Spinal cord (tissue), 10 donors: Measurements from ENCODE around the gene FXYD2. TPM values are rescaled to one million over a fixed set of nuclear protein-coding genes. Genes with fewer than 3 reads are reported as not detected.

Experiments used
- DNase-seq, 6 donors: peaks; one replicate each; pipeline versions ENCODE4 v3.0.0 to v3.0.0-alpha.2; 2013 to 2015; ENCODE audit warnings: low spot score in 6 of 6, low read depth in 4 of 6
- H3K27ac ChIP-seq: one replicate; pipeline ENCODE4 v1.5.1; 2013; ENCODE audit warnings: low read depth, low read length, control low read depth
- H3K27me3 ChIP-seq: one replicate; pipeline ENCODE4 v1.6.1; 2013; ENCODE audit warnings: low read length; ENCODE audit not compliant: control insufficient read depth, insufficient read depth
- H3K36me3 ChIP-seq: one replicate; pipeline ENCODE4 v1.6.1; 2013; ENCODE audit warnings: low read length; ENCODE audit not compliant: control insufficient read depth, insufficient read depth
- H3K4me1 ChIP-seq: one replicate; pipeline ENCODE4 v1.6.1; 2013; ENCODE audit warnings: low read length; ENCODE audit not compliant: control insufficient read depth, insufficient read depth
- H3K4me3 ChIP-seq: one replicate; pipeline ENCODE4 v1.5.1; 2013; ENCODE audit warnings: low read depth, low read length, control low read depth
- H3K9me3 ChIP-seq: one replicate; pipeline ENCODE4 v1.6.1; 2013; ENCODE audit warnings: low read length; ENCODE audit not compliant: control insufficient read depth, insufficient read depth
- WGBS: methylation state at CpG from one replicate; pipeline ENCODE4 v1.1.5; 2013; ENCODE audit warnings: missing lambda C conversion rate; ENCODE audit not compliant: insufficient coverage; 5-methylcytosine and 5-hydroxymethylcytosine counted together
- polyA plus RNA-seq, 2 donors: library from polyadenylated mRNA; unstranded; fragments of 120-200 nt; gene quantifications; one replicate each; pipeline ENCODE4 v1.2.1, GENCODE V29; 2013; ENCODE audit not compliant: insufficient read length in 2 of 2
- total RNA-seq, 2 donors: library from RNA; depleted of rRNA in 1 of 2; stranded (reverse); fragments of 120-200 nt in 1 of 2; fragments of >200 nt in 1 of 2; gene quantifications; one replicate each; pipeline versions ENCODE4 v1.2.3 to v1.2.4, GENCODE V29; 2013 to 2014
- donor health status: healthy.

Gene FXYD2
- total and polyA plus RNA-seq, 4 donors, result 1.3 to 5.0 (median 3.2) TPM

DNA sequence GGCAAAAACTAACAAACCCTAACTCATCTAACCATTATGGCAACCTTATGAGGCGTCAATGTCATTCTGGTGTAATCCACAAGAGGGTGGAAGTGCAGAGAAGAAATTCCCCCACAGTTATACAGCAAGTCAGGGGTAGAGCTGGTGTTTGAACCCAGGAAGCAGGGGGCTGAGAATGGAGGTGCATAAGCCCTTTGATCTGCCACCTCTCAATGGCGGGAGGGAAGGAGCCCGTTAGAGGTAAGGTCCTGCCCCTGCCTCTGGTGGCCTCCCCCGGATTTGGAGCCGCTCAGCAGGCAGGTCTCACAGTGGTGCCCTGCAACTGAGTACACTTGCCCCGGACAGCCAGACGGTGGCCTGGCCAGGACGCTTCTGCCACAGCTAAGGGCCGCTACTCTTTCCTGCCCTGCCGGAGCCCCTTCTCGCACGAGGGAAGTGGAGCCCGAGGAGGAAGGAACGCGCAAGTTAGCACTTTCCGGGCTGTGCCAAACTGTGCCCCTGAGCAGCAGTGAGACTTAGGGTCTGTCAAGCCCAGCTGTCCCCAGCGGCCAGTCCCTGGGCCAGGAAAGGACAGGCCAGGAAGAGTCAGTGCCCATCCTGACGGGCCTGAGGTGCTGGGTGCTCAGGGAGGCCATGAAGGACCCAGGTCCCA, 1.1 kb downstream of the FXYD2 start:
- no peak for DNase-seq
- WGBS, result 66% methylated on average over 17 of the region's 18 CpGs
- Histone ChIP-seq H3K27ac (no peak overlapping the region), H3K27me3 (no peaks in the 10 kb centered on the region), H3K9me3 (no peaks in the 10 kb centered on the region), H3K4me1 (peaks cover 41% of the 10 kb centered on the region), H3K36me3 (no peaks in the 10 kb centered on the region), H3K4me3 (no peak overlapping the region)

DNA sequence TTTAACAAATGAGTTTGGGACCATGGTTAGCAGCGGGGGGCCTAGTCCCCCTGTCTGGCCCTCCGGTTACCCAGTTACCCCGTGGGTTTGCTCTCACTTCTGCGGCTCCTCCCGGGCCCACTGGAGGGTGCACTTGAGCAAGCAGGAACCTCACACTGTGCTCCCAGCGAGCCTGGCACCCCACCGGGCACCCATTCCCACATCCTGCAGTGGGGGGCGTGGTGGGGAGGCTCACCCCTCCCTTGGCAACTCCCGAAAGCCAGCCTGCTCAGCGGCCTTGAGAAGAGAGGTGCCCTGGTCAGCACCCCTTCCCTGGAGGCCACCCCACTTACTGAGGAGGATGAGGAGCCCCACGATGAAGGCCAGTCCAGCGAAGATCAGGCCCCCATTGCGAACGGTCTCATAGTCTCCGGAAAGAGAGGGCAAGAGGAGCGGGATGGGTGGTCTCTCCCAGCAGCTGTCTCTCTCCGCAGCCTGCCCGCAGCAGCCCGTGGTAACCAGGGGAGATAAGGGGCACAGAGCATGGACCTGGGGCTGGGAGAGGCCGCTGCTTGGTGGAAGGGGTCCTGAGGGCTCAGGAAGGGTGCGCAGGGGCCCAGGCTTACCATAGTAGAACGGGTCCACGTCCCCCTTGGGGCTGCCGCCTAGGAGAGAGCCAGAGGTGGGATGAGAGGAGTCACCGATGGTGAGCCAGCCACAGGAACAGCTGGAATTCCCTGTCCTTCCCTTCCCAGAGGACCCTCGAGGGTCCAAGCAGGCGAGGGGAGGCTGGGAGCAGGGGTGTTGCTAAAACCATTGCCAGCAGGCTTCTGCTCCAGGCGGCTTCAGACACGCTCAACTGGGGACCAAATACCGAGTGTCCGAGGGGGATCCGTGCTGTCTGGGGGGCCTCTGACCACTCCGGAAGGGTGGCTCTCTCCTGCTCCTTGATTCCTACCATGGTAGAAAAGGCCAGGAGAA, 2.2 kb downstream of the FXYD2 start:
- H3K27me3 ChIP-seq, result no peaks in the 10 kb centered on the region
- H3K4me3 ChIP-seq, result no peak overlapping the region
- H3K27ac ChIP-seq, result no peak overlapping the region
- H3K36me3 ChIP-seq, result no peaks in the 10 kb centered on the region
- 62% methylated on average over 25 of the region's 33 CpGs for WGBS
- DNase-seq, result no peak
- no peaks in the 10 kb centered on the region for H3K9me3 ChIP-seq
- peaks cover 45% of the 10 kb centered on the region for H3K4me1 ChIP-seq

DNA sequence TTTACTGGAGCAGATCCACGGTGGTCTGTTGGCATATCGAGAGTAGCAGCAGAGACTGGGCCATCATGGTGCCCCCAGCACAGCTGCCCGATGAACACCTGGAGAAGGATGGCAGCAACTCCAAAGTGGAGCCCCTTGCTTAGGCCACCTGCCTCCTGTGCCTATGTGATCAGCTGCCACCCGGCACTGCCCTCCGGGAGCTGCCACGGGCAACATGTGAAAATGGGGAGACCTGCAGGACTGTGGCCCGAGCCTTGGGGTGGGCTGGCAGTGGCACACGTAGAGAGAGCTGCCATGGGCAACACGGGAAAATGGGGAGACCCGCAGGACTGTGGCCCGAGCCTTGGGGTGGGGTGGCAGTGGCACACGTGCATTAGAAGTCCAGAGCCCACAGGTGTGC, 3.1 kb downstream of the FXYD2 start:
- no peak overlapping the region for H3K4me3 ChIP-seq
- no peaks in the 10 kb centered on the region for H3K9me3 ChIP-seq
- no peaks in the 10 kb centered on the region for H3K36me3 ChIP-seq
- DNase-seq, result no peak
- H3K27me3 ChIP-seq, result no peaks in the 10 kb centered on the region
- 93% methylated on average over 12 of the region's 12 CpGs for WGBS
- H3K4me1 ChIP-seq, result peaks cover 54% of the 10 kb centered on the region
- no peak overlapping the region for H3K27ac ChIP-seq

DNA sequence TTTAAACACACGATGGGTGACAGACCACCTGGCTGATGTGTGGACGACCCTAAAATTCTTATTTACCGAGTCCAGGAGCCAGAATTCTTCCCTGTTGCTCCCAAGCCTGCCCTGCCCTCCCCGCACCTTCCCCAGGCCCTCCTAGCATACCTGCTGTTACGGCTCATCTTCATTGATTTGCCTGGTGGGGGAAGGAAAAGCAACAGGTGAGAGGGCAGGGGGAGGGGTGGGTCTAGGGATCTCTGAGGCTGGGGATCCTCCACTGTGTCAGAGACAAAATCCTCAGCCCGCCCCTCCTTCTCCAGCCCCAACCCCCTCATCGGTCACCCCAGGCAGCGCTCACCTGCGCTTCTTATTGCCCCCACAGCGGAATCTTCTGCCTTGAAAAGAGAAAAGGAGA, 4.0 kb downstream of the FXYD2 start:
- DNase-seq, result no peak
- H3K4me3 ChIP-seq, result no peak overlapping the region
- H3K4me1 ChIP-seq, result peaks cover 61% of the 10 kb centered on the region
- H3K36me3 ChIP-seq, result no peaks in the 10 kb centered on the region
- WGBS, result 49% methylated on average over 3 of the region's 10 CpGs
- no peaks in the 10 kb centered on the region for H3K27me3 ChIP-seq
- no peaks in the 10 kb centered on the region for H3K9me3 ChIP-seq
- no peak overlapping the region for H3K27ac ChIP-seq

DNA sequence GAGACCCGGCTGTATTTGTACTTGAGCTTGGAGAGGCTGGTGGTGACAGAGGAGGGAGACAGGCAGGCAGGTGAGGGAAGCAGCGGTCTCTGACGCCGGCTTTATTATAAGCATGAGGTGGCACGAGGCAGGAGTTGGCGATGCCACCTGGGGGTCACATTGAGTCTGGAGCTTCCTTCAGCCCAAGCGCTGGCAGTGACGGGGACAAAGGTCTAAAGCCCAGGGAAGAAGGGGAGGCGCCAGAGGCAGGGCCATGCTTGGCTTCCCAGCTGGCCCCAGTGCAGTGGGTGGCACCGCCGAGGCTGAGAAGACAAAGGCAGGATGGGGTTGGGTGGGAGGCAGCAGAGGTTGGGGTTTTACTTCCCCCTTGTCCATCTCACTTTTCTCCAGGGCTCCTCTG, 4.5 kb downstream of the FXYD2 start:
- no peak overlapping the region for H3K27ac ChIP-seq
- WGBS, result 82% methylated on average over 9 of the region's 11 CpGs
- H3K27me3 ChIP-seq, result no peaks in the 10 kb centered on the region
- no peak for DNase-seq
- no peak overlapping the region for H3K4me3 ChIP-seq
- peaks cover 61% of the 10 kb centered on the region for H3K4me1 ChIP-seq
- H3K9me3 ChIP-seq, result no peaks in the 10 kb centered on the region
- H3K36me3 ChIP-seq, result no peaks in the 10 kb centered on the region

DNA sequence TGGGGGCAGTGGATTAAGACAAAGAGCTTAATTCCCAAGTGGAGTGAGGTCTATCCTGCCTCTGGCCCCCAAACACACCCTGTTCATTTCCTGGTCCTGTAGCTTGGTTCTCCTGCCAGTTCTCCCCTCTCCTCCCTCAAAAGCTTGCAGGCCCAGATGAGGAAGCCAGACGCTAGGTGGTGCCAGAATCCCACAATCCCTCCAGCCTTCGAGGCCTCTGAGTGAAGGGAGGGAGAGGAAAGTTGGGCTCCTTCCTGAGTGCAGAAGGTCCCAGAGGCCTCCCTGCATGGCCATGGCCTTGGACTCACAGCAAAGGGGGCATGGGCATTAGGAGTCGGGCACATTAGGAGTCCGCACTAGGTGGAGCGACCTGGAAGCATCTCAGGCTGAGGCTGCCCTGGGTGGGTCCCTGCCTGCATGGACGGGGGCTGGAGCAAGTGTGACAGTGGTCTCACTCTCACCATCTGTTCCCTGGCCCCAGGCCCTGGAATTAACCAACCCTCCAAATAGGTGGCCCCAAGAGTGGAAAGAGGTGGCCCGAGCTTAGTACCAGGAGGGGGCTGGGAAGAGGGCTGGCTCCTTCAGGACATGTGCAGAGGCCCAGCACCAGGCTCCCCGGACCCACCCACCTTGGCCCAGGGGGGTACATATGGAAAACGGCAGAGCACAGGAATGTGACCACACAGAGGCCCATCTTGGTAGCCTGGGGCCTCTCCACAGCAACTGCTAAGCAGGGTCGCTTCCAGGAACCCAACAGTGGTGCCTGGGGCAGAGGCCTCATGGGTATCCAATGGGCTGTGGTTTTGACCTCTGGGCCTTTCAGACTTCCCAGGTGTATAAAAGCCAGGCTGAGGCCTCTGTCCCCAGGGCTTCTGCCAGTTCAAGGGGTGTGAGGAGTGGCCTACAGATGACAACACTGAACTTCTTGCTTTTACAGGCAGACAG, 5.2 kb downstream of the FXYD2 start:
- WGBS, result 76% methylated on average over 8 of the region's 10 CpGs
- H3K4me1 ChIP-seq, result peaks cover 61% of the 10 kb centered on the region

DNA sequence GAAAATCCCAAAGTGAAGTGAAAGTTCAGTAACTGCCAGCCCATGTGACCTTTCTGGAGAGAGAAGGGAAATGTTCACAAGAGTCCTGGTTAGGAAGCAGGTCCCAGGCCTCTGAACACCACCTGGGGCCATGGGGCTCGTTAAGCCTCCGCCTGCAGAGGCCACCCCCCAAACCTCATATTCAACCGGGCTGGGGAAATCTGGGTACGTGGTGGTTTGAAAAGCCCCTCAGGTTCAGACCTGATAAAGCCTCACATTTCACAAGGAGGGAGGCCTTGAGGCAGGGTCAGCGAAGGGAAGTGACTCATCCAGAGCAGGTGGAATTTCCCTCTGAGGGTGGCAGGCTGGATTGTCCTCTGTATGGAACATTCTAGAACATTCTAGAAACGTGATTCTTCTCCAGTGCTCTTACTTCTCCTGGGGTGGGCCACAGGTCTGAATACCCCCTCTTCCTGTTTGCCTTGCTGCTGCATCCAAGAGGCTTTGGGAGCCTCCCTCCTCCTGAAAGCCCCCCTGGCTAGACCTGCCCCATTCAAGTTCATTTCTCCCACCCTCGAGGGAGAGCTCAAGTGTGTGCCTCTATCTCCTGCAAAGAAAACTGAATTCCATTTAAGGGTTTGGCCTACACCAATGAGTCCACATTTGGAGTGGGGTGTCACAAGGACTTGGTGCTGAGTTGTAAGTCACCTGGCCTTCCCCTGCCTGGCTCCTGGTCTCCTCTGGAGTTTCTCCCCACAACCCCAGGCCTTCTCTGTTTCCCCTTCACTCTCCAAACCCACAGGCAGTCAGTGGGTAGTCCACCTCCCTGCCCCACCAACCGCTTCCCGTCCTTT, 6.3 kb downstream of the FXYD2 start:
- H3K9me3 ChIP-seq, result no peaks in the 10 kb centered on the region
- WGBS, result 71% methylated on average over 3 of the region's 9 CpGs
- DNase-seq, result no peak
- no peaks in the 10 kb centered on the region for H3K27me3 ChIP-seq
- H3K4me3 ChIP-seq, result no peak overlapping the region
- no peak overlapping the region for H3K27ac ChIP-seq
- H3K36me3 ChIP-seq, result no peaks in the 10 kb centered on the region
- H3K4me1 ChIP-seq, result peaks cover 50% of the 10 kb centered on the region

More for the DNA sequence above, 5.2 kb downstream of the FXYD2 start:
- no peaks in the 10 kb centered on the region for H3K36me3 ChIP-seq
- no peaks in the 10 kb centered on the region for H3K27me3 ChIP-seq
- no peaks in the 10 kb centered on the region for H3K9me3 ChIP-seq
- H3K27ac ChIP-seq, result no peak overlapping the region
- no peak overlapping the region for H3K4me3 ChIP-seq
- DNase-seq, result peak in 5 of 6 donors; percentile 66 to 95 (median 82)

DNA sequence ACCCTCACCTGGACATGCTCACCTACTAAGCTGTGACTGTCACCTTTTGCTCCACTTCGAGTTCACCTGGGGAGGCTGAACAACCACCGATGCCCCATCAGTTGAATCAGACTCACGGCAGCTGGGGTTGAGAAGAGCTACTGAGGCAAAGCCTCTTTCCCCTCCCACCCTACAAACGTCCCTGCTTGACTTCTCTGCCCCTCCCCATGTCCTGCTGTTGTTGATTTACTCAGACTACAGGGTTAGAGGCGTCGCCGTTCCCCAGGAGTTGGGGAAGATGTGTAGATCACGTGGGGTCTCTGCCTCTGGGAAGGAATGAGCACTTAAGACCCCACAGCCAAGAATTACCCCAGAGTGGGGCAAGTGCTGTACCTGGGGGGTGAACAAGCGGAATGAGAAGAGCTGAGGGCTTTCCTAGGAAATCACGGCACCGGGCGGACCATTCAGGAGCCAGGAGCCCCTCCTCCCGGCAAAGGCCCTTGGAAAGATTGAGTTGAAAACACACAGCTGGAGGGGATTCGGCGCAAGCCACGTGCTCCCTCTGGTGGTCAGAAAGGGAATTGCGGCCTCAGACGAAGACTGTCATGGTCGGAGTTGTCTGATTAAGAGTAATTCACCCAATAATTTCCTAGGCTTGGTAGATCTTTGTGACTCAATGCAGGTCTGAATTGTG, 7.0 kb downstream of the FXYD2 start:
- no peaks in the 10 kb centered on the region for H3K9me3 ChIP-seq
- H3K27me3 ChIP-seq, result no peaks in the 10 kb centered on the region
- H3K4me3 ChIP-seq, result no peak overlapping the region
- no peaks in the 10 kb centered on the region for H3K36me3 ChIP-seq
- H3K27ac ChIP-seq, result no peak overlapping the region
- DNase-seq, result peak; percentile 68 to 95 (median 76)
- peaks cover 46% of the 10 kb centered on the region for H3K4me1 ChIP-seq
- WGBS, result 14% methylated on average over 6 of the region's 19 CpGs
